RWPE1 (cell line): ENCODE results near the gene ESPL1.

ENCODE experiments used
- CTCF ChIA-PET: fragments of 350-600 bp; sonication (Branson Sonifier 250); formaldehyde crosslinking; extraction: SDS; loops from one replicate; lab custom pipeline; 2021; lab: Yijun Ruan, JAX
- POLR2A ChIA-PET: fragments of 400-600 bp; formaldehyde crosslinking; extraction: SDS; loops from one replicate; lab custom pipeline; 2020; ENCODE audit warnings: antibody characterized with exemption; ENCODE audit not compliant: low non-redundant PET; lab: Yijun Ruan, JAX
- DNase-seq: peaks from one replicate; pipeline ENCODE4 v3.0.0; 2012; ENCODE audit warnings: low spot score
- H3K27ac ChIP-seq: fragments of 450-650 bp; 2 replicates; pipeline ENCODE4 v1.5.1; 2017
- TF ChIP-seq, protein P1 (sequence below): fragments of 450-650 bp; conservative IDR thresholded peaks from 2 replicates; pipeline ENCODE4 v1.5.1; 2017; ENCODE audit warnings: low read depth, mild to moderate bottlenecking

The ESPL1 gene

GRCh38 chr12:53241623-53242412 is 26.3 kb upstream of the ESPL1 start:
- POLR2A ChIA-PET = no interaction called here
- no peak for DNase-seq
- no peak overlapping the region for H3K27ac ChIP-seq
- CTCF ChIA-PET = interaction anchor here (0.7 to 1.2 kb wide), 3 partner anchors 9 to 40 kb away, joined by 3 to 4 read pairs (median 3); no protein-coding TSS in a partner anchor
- TF ChIP-seq, protein P1, sequence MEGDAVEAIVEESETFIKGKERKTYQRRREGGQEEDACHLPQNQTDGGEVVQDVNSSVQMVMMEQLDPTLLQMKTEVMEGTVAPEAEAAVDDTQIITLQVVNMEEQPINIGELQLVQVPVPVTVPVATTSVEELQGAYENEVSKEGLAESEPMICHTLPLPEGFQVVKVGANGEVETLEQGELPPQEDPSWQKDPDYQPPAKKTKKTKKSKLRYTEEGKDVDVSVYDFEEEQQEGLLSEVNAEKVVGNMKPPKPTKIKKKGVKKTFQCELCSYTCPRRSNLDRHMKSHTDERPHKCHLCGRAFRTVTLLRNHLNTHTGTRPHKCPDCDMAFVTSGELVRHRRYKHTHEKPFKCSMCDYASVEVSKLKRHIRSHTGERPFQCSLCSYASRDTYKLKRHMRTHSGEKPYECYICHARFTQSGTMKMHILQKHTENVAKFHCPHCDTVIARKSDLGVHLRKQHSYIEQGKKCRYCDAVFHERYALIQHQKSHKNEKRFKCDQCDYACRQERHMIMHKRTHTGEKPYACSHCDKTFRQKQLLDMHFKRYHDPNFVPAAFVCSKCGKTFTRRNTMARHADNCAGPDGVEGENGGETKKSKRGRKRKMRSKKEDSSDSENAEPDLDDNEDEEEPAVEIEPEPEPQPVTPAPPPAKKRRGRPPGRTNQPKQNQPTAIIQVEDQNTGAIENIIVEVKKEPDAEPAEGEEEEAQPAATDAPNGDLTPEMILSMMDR = no peak

DNA sequence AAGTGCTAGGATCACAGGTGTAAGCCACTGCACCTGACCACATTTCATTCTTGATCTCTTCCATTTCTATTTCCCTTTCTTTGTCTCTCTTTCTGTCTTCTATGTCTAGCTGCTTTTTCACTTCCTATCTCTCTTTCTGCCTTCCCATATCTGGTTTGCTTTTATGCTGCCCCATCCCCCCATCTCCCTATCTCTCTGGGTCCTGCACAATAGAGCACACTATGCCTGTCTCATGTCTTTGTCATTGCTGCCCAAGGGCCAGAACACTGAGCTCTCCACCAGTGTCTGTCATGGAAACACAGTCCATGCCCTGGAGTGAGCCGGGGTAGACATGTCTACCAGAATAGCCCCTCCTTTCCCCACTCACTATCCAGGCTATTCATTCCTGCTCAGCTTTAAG is 23.8 kb upstream of the ESPL1 start:
- DNase-seq = no peak
- ChIA-PET CTCF (interaction anchor here (0.8 to 1.7 kb wide), 2 partner anchors 10 to 145 kb away, joined by 3 to 5 read pairs; no protein-coding TSS in a partner anchor), POLR2A (no interaction called here)
- TF ChIP-seq, protein P1 = no peak
- H3K27ac ChIP-seq = no peak overlapping the region

GRCh38 chr12:53245286-53245685 is 22.8 kb upstream of the ESPL1 start:
- no peak overlapping the region for H3K27ac ChIP-seq
- TF ChIP-seq, protein P1 = no peak
- ChIA-PET POLR2A (no interaction called here), CTCF (interaction anchor here (0.6 to 1.7 kb wide), 3 partner anchors 32 to 146 kb away, joined by 3 read pairs; no protein-coding TSS in a partner anchor)
- DNase-seq = no peak

- H3K27ac ChIP-seq = peak overlapping the region; percentile 88
- DNase-seq = peak; percentile 83
- TF ChIP-seq, protein P1 = no peak; the same call in none of the 2 replicates
- ChIA-PET POLR2A (interaction anchor here (0.5 to 1.2 kb wide), 3 partner anchors 9 to 38 kb away, joined by 3 to 6 read pairs (median 3); no protein-coding TSS in a partner anchor), CTCF (interaction anchor here (0.6 to 2.2 kb wide), 16 partner anchors 10 to 94 kb away, joined by 3 to 26 read pairs (median 4); partner anchors contain the start of gene ESPL1)
These were observed 16.4 kb upstream of the ESPL1 start for GRCh38 chr12:53251477-53252348.

- POLR2A ChIA-PET = no interaction called here
These were observed 15.7 kb upstream of the ESPL1 start for GRCh38 chr12:53252349-53252916.

More at GRCh38 chr12:53252349-53252916, 15.7 kb upstream of the ESPL1 start:
- peak; percentile 62 for DNase-seq
- TF ChIP-seq, protein P1 = peak; percentile 6
- H3K27ac ChIP-seq = peak overlapping the region; percentile 88
- CTCF ChIA-PET = interaction anchor here (1.6 to 2.2 kb wide), 4 partner anchors 14 to 41 kb away, joined by 3 to 26 read pairs (median 10); partner anchors contain the start of gene ESPL1
